Gastrocnemius medialis (tissue), 4 donors: ENCODE results near the gene IFIT5.

ENCODE experiments used
- POLR2A ChIP-seq, 2 donors: fragments of 450-650 bp; IDR thresholded peaks; one replicate each; pipeline ENCODE4 v1.6.1; 2017; ENCODE audit warnings: antibody characterized with exemption in 2 of 2, mild to moderate bottlenecking in 2 of 2, moderate library complexity in 2 of 2
- TF ChIP-seq, protein P1 (sequence below), 5 experiments: fragments of 450-650 bp in 3 of 5; fragments of 200-600 bp in 2 of 5; sonication (generic) in 2 of 5; IDR thresholded peaks in 4 of 5; conservative IDR thresholded peaks in 1 of 5; 1 replicate in 4 of 5; 2 replicates in 1 of 5; pipeline ENCODE4 v1.5.1; 2016 to 2019; ENCODE audit warnings: antibody characterized with exemption in 5 of 5, mild to moderate bottlenecking in 3 of 5, moderate library complexity in 3 of 5

DNA sequence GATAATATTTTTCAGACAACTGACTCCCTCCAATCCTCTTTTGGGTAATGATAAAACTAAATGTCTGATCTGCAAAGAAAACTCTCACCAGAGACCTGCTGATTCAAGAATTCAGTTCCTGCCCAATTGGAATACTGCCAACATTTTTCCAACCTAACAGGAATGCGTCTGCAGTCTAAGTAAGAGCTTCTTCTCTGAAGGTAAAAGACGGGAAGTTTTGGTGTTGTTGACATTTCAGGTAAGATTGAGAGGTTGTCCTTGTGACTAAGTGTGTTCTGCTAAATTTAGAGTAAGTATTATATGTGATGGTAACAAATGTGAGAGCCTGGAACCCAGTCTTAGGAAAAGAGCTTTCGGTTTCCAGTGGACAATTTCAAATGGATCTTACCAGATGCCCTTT lies 17.6 kb downstream of the IFIT5 start:
- TF ChIP-seq, protein P1, sequence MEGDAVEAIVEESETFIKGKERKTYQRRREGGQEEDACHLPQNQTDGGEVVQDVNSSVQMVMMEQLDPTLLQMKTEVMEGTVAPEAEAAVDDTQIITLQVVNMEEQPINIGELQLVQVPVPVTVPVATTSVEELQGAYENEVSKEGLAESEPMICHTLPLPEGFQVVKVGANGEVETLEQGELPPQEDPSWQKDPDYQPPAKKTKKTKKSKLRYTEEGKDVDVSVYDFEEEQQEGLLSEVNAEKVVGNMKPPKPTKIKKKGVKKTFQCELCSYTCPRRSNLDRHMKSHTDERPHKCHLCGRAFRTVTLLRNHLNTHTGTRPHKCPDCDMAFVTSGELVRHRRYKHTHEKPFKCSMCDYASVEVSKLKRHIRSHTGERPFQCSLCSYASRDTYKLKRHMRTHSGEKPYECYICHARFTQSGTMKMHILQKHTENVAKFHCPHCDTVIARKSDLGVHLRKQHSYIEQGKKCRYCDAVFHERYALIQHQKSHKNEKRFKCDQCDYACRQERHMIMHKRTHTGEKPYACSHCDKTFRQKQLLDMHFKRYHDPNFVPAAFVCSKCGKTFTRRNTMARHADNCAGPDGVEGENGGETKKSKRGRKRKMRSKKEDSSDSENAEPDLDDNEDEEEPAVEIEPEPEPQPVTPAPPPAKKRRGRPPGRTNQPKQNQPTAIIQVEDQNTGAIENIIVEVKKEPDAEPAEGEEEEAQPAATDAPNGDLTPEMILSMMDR (IDR thresholded peaks at IDR 0.05 in 4 of 5, conservative IDR thresholded peaks at IDR 0.05 in 1 of 5) = no peak
- no peak for TF ChIP-seq POLR2A (IDR thresholded peaks at IDR 0.05)
